Measurements from ENCODE around the gene FGD6.

Gene FGD6

DNA sequence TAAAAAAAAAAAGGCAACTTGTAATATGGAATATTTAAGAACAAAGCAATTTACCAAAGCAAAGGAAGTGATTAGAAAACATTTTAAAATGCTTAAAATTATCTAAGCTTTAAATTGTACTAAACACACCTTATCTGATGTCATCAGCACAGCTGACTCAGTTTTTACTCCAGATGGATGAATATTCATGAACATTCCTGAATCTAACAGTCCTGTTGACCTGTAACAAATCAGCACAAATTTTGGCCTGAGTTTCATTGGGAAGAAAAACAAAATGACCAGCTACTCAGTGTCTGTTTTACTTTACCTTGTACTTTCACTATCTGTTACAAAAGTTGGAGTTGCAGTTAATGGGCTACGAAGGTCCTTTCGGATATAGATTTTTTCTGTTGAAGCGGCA lies 159.8 kb downstream of the FGD6 start:
- DNase-seq (ENCODE audit: extremely low read depth, insufficient read length): no peak
- Histone ChIP-seq H3K4me3 (replicated peaks; ENCODE audit: low read depth, low read length) (no peak overlapping the region), H3K27me3 (replicated peaks; ENCODE audit: control insufficient read depth, insufficient read depth, low read length) (no peaks in the 10 kb centered on the region), H3K36me3 (ENCODE audit: control insufficient read depth, insufficient read depth, low read length) (peaks cover 6% of the 10 kb centered on the region)
- TF ChIP-seq, protein P1, sequence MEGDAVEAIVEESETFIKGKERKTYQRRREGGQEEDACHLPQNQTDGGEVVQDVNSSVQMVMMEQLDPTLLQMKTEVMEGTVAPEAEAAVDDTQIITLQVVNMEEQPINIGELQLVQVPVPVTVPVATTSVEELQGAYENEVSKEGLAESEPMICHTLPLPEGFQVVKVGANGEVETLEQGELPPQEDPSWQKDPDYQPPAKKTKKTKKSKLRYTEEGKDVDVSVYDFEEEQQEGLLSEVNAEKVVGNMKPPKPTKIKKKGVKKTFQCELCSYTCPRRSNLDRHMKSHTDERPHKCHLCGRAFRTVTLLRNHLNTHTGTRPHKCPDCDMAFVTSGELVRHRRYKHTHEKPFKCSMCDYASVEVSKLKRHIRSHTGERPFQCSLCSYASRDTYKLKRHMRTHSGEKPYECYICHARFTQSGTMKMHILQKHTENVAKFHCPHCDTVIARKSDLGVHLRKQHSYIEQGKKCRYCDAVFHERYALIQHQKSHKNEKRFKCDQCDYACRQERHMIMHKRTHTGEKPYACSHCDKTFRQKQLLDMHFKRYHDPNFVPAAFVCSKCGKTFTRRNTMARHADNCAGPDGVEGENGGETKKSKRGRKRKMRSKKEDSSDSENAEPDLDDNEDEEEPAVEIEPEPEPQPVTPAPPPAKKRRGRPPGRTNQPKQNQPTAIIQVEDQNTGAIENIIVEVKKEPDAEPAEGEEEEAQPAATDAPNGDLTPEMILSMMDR (IDR thresholded peaks at IDR 0.05; ENCODE audit: insufficient read depth, low read length, poor library complexity, severe bottlenecking): no peak

DNA sequence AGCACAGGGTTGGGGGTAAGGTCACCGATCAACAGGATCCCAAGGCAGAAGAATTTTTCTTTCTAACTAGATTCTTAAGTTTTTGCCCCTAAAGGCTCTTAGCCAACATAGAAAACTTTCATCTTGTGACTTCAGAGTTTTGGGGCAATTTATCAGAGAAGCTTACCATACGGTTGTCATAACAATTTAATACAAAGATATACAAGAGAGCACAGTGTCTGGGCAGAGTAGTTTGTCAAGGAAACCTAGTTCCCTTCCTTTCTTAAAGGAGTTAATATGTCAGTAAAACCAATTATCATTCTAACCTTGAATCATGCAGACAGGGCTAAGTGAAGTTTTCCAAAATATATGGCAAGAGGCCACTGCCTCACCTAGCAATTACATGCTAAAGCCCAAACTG lies 162.2 kb downstream of the FGD6 start:
- DNase-seq (ENCODE audit: extremely low read depth, insufficient read length): no peak
- Histone ChIP-seq H3K27me3 (replicated peaks; ENCODE audit: control insufficient read depth, insufficient read depth, low read length) (no peaks in the 10 kb centered on the region), H3K4me3 (replicated peaks; ENCODE audit: low read depth, low read length) (no peak overlapping the region), H3K36me3 (ENCODE audit: control insufficient read depth, insufficient read depth, low read length) (peaks cover 2% of the 10 kb centered on the region)
- TF ChIP-seq, protein P1 (IDR thresholded peaks at IDR 0.05; ENCODE audit: insufficient read depth, low read length, poor library complexity, severe bottlenecking): no peak

DNA sequence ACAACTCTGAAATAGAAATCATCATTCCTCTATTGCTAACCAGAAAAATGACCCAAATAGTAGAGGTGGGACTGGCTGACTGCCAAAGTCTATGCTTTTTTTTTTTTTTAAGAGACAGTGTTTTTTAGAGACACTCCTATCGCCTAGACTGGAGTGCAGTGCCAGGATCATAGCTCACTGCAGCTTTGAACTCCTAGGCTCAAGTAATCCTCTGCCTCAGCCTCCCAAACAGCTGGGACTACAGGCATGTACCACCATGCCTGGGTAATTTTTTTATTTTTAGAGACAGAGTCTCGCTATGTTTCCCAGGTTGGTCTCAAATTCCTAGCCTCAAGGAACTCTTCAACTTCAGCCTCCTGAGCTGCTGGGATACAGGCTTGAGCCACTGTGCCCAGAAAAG lies 163.1 kb downstream of the FGD6 start:
- H3K27me3 ChIP-seq (replicated peaks; ENCODE audit: control insufficient read depth, insufficient read depth, low read length): no peaks in the 10 kb centered on the region
- peaks cover 2% of the 10 kb centered on the region for H3K36me3 ChIP-seq (ENCODE audit: control insufficient read depth, insufficient read depth, low read length)
- no peak for DNase-seq (ENCODE audit: extremely low read depth, insufficient read length)
- TF ChIP-seq, protein P1 (IDR thresholded peaks at IDR 0.05; ENCODE audit: insufficient read depth, low read length, poor library complexity, severe bottlenecking): no peak
- no peak overlapping the region for H3K4me3 ChIP-seq (replicated peaks; ENCODE audit: low read depth, low read length)

DNA sequence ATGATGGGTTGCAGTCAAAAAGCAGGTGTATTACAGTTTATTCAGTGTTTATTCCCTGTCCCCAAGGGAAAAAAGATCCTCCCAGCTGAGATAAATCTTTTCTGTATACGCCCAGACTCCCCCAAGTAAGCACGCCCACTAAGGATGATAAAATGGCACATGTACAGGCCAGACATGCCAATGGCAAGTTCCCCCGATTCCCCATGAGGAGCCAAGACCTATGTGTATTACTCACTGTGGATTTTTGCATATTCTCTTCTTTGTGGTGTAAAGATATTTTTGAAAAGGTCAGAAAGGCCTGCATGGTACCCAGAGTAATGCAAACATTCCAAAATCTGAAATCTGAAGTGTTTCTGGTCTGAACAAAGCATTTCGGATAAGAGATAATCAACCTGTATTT lies 166.0 kb downstream of the FGD6 start:
- DNase-seq (ENCODE audit: extremely low read depth, insufficient read length): no peak
- H3K27me3 ChIP-seq (replicated peaks; ENCODE audit: control insufficient read depth, insufficient read depth, low read length): no peaks in the 10 kb centered on the region
- H3K4me3 ChIP-seq (replicated peaks; ENCODE audit: low read depth, low read length): no peak overlapping the region
- peaks cover 4% of the 10 kb centered on the region for H3K36me3 ChIP-seq (ENCODE audit: control insufficient read depth, insufficient read depth, low read length)
- TF ChIP-seq, protein P1 (IDR thresholded peaks at IDR 0.05; ENCODE audit: insufficient read depth, low read length, poor library complexity, severe bottlenecking): no peak

DNA sequence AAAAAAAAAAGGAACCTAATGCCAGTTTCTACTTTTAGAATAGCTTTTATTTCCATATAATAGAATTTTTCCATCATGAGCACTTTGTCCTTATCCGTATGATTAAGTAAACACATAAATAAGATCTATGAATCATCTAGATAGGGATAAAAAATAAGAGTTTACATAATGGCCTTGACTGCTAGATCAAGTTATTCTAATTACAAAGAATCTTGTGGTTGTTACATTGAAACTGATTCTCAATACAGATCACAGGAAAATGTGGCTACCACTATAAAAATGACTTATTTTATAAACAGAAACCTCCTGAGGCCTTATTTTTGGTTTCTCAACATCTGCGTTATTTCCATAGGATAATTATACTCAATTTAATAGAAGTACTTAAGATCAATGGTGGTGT lies 179.4 kb downstream of the FGD6 start:
- DNase-seq (ENCODE audit: extremely low read depth, insufficient read length): no peak
- Histone ChIP-seq H3K36me3 (ENCODE audit: control insufficient read depth, insufficient read depth, low read length) (no peaks in the 10 kb centered on the region; the same call in 1 of the 2 replicates), H3K4me3 (replicated peaks; ENCODE audit: low read depth, low read length) (no peak overlapping the region), H3K27me3 (replicated peaks; ENCODE audit: control insufficient read depth, insufficient read depth, low read length) (no peaks in the 10 kb centered on the region)
- TF ChIP-seq, protein P1 (IDR thresholded peaks at IDR 0.05; ENCODE audit: insufficient read depth, low read length, poor library complexity, severe bottlenecking): no peak

DNA sequence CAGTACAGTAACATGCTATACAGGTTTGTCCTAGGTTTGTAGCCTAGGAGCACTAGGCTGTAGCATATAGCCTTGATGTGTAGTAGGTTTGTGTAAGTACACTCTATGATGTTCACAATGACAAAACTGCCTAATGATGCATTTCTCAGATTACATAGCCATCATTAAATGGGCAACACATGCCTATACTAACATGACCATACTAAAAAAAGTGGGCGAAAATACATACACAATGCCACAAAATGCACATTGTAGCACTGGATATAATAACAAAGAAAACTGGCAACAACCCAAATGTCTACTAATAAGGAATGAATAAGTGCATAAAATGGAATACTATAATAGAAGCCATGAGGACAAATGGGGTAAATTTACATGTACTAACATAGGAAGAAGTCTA lies 182.5 kb downstream of the FGD6 start:
- no peak for DNase-seq (ENCODE audit: extremely low read depth, insufficient read length)
- H3K36me3 ChIP-seq (ENCODE audit: control insufficient read depth, insufficient read depth, low read length): no peaks in the 10 kb centered on the region; the same call in none of the 2 replicates
- no peak overlapping the region for H3K4me3 ChIP-seq (replicated peaks; ENCODE audit: low read depth, low read length)
- TF ChIP-seq, protein P1 (IDR thresholded peaks at IDR 0.05; ENCODE audit: insufficient read depth, low read length, poor library complexity, severe bottlenecking): no peak
- no peaks in the 10 kb centered on the region for H3K27me3 ChIP-seq (replicated peaks; ENCODE audit: control insufficient read depth, insufficient read depth, low read length)
